ENCODE measurements around the gene ADAMTSL2.

DNA sequence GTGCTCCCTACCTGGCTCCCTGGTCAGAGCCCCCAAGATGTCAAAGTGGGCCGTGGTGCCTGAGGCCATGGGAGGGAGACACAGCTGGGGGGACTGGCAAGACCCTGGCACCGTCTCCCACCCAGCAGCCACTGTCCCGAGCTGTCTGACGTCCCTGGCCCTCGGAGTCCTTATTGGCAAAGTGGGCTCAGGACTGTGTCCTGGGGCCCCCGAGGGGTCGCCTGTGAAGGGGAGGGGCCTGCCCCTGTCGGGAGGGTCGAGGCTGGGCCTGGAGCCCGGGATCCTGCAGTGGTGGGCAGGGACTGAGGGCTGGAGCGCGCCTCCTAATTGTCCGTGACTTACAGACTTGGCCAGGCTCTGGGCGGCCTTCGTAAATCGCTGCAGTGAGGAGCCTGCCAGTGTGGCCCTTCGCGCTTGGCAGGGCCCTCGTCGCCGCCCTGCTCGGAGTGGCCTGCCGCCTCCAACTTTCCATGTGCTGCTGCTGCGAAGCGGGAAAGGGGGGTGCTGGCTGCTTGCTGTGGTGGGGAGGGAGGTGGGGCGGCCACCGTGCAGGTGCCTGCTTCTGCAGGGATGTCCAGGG lies 23.5 kb upstream of the ADAMTSL2 start:
- TF ChIP-seq, protein P1, sequence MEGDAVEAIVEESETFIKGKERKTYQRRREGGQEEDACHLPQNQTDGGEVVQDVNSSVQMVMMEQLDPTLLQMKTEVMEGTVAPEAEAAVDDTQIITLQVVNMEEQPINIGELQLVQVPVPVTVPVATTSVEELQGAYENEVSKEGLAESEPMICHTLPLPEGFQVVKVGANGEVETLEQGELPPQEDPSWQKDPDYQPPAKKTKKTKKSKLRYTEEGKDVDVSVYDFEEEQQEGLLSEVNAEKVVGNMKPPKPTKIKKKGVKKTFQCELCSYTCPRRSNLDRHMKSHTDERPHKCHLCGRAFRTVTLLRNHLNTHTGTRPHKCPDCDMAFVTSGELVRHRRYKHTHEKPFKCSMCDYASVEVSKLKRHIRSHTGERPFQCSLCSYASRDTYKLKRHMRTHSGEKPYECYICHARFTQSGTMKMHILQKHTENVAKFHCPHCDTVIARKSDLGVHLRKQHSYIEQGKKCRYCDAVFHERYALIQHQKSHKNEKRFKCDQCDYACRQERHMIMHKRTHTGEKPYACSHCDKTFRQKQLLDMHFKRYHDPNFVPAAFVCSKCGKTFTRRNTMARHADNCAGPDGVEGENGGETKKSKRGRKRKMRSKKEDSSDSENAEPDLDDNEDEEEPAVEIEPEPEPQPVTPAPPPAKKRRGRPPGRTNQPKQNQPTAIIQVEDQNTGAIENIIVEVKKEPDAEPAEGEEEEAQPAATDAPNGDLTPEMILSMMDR (IDR thresholded peaks at IDR 0.05) = no peak
- TF ChIP-seq EMX1 (CRISPR knock-in tag; IDR thresholded peaks at IDR 0.05) (no peak), USF1 (CRISPR knock-in tag; IDR thresholded peaks at IDR 0.05) (no peak)
- TF ChIP-seq, protein P2, sequence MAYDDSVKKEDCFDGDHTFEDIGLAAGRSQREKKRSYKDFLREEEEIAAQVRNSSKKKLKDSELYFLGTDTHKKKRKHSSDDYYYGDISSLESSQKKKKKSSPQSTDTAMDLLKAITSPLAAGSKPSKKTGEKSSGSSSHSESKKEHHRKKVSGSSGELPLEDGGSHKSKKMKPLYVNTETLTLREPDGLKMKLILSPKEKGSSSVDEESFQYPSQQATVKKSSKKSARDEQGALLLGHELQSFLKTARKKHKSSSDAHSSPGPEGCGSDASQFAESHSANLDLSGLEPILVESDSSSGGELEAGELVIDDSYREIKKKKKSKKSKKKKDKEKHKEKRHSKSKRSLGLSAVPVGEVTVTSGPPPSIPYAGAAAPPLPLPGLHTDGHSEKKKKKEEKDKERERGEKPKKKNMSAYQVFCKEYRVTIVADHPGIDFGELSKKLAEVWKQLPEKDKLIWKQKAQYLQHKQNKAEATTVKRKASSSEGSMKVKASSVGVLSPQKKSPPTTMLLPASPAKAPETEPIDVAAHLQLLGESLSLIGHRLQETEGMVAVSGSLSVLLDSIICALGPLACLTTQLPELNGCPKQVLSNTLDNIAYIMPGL (CRISPR knock-in tag; IDR thresholded peaks at IDR 0.05) = no peak
